ENCODE measurements around the gene ATXN1. TPM values are rescaled to one million over a fixed set of nuclear protein-coding genes. Genes with fewer than 3 reads are reported as not detected.

Gene ATXN1
- total and polyA plus RNA-seq, 2 of the 8 experiments (the other 6 are each of a cell fraction or from before 2014, with no cell fraction given): 1.6 to 4.0 TPM

DNA sequence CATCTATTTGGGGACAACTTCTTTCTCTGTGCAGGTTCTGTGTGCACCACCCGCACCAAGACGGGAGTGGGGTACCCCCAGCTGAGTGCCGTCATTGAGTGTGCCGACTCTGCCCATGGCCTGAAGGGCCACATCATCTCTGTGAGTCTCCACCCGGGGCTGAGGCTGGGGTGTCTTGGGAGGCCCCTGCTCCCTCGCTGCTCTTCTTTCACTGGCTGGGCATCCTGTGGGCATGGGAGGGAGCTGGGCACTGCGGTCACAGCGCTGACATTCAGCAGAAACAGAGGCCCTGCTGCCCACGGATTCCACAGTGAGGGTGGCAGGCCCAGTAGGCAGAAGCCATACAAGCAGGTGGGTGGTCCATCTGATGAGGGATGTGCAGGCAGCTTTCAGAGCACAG is 482.5 kb downstream of the ATXN1 start:
- Histone ChIP-seq H2AFZ (ENCODE audit: low read length) (no peak overlapping the region), H4K5ac (ENCODE audit: insufficient read length, low read depth, low read length) (no peak overlapping the region)

More for the DNA sequence above, 482.5 kb downstream of the ATXN1 start:
- WGBS, 2 experiments (ENCODE audit: extremely low coverage in 1 of 2, insufficient coverage in 1 of 2, insufficient read length in 1 of 2, insufficient replicate concordance in 2 of 2, low coverage in 1 of 2, low lambda C conversion rate in 2 of 2, missing lambda C conversion rate in 1 of 2): 89% methylated on average over 9 of the region's 9 CpGs; no CpG with 5 or more reads in 1 of the 2 experiments
- Histone ChIP-seq H2BK20ac (ENCODE audit: low read length) (no peak overlapping the region), H4K20me1 (replicated peaks in 1 of 2; ENCODE audit: control insufficient read depth in 1 of 2, insufficient read depth in 2 of 2, low read length in 2 of 2) (no peaks in the 10 kb centered on the region), H3K27me3 (replicated peaks in 1 of 4; ENCODE audit: control insufficient read depth in 3 of 4, extremely low read depth in 1 of 4, insufficient read depth in 3 of 4, low read length in 3 of 4) (no peaks in the 10 kb centered on the region), H4K91ac (replicated peaks; ENCODE audit: insufficient read length, low read length) (no peak overlapping the region), H2BK15ac (ENCODE audit: low read length) (0 out of 2 replicates have a peak overlapping the region, but pooled peaks have one; percentile 46), H3K4me1 (replicated peaks in 1 of 4; ENCODE audit: control insufficient read depth in 3 of 4, insufficient read depth in 4 of 4, low read length in 3 of 4) (no peaks in the 10 kb centered on the region; a peak in 2 of 7 replicates), H2BK120ac (replicated peaks; ENCODE audit: low read depth, low read length) (no peak overlapping the region), H3K9ac (replicated peaks in 1 of 4; ENCODE audit: extremely low read depth in 1 of 4, low read depth in 3 of 4, low read length in 3 of 4) (no peak overlapping the region), H3K23me2 (ENCODE audit: low read depth, low read length) (no peaks in the 10 kb centered on the region; the same call in 1 of the 2 replicates), H3K18ac (ENCODE audit: extremely low read depth, low read length) (no peak overlapping the region), H2BK12ac (ENCODE audit: low read depth, low read length) (no peak overlapping the region), H3K4ac (replicated peaks; ENCODE audit: insufficient read length, low read depth, low read length) (no peak overlapping the region), H3K79me1 (ENCODE audit: low read depth, low read length) (no peaks in the 10 kb centered on the region), H2BK5ac (ENCODE audit: low read depth, low read length) (no peak overlapping the region), H3K79me2 (ENCODE audit: control insufficient read depth in 1 of 2, insufficient read depth in 2 of 2, low read length in 2 of 2) (no peaks in the 10 kb centered on the region), H3K4me2 (ENCODE audit: insufficient read depth in 1 of 2, low read depth in 2 of 2, low read length in 2 of 2) (no peak overlapping the region), H4K8ac (ENCODE audit: extremely low read depth, insufficient read depth, low read length) (0 out of 2 replicates have a peak overlapping the region, but pooled peaks have one; percentile 12), H3K9me3 (ENCODE audit: insufficient read depth in 2 of 2, low read depth in 1 of 2, low read length in 1 of 2) (no peaks in the 10 kb centered on the region), H3K27ac (ENCODE audit: low read depth, low read length) (no peak overlapping the region), H3K23ac (ENCODE audit: insufficient read length) (no peak overlapping the region), H2AK5ac (ENCODE audit: low read depth, low read length) (no peak overlapping the region), H3K14ac (ENCODE audit: insufficient read length) (no peak overlapping the region), H3K36me3 (ENCODE audit: control insufficient read depth in 2 of 4, insufficient read depth in 4 of 4, low read length in 3 of 4) (no peaks in the 10 kb centered on the region; a peak in 1 of 8 replicates), H3K4me3 (ENCODE audit: extremely low read depth in 1 of 4, insufficient read depth in 2 of 4, low read depth in 3 of 4, low read length in 4 of 4) (no peak overlapping the region), H3K56ac (replicated peaks; ENCODE audit: insufficient read length, low read depth, low read length) (no peak overlapping the region)
- no peak for TF ChIP-seq SP2 (IDR thresholded peaks at IDR 0.05; ENCODE audit: low read length)
- no peak for TF ChIP-seq EZH2 (IDR thresholded peaks at IDR 0.05; ENCODE audit: low read depth, low read length, severe bottlenecking)
- no peak for TF ChIP-seq SIX5 (IDR thresholded peaks at IDR 0.05; ENCODE audit: low read depth, low read length)
- TF ChIP-seq RFX5 (IDR thresholded peaks at IDR 0.05; ENCODE audit: borderline replicate concordance, low read depth, low read length): no peak
- TF ChIP-seq MAX (IDR thresholded peaks at IDR 0.05): no peak
- no peak for TF ChIP-seq ZNF274 (IDR thresholded peaks at IDR 0.05; ENCODE audit: borderline replicate concordance, extremely low read depth, low read length)
- no peak for TF ChIP-seq SP4 (IDR thresholded peaks at IDR 0.05; ENCODE audit: low read length)
- TF ChIP-seq SRF (IDR thresholded peaks at IDR 0.05; ENCODE audit: low read depth, low read length): no peak
- TF ChIP-seq CBX8 (IDR thresholded peaks at IDR 0.05; ENCODE audit: borderline replicate concordance, low read depth, low read length): no peak
- TF ChIP-seq NANOG (IDR thresholded peaks at IDR 0.05; ENCODE audit: insufficient read depth, low read depth, low read length, poor library complexity, severe bottlenecking): no peak
- TF ChIP-seq GTF2F1 (IDR thresholded peaks at IDR 0.05; ENCODE audit: borderline replicate concordance, low read depth, low read length): no peak
- ChIA-PET CTCF (ENCODE audit: partially characterized antibody) (interaction anchor here (1.0 to 6.1 kb wide), 10 partner anchors 9 to 73 kb away, joined by 3 to 57 read pairs (median 6); partner anchors contain the start of gene GMPR), POLR2A (ENCODE audit: partially characterized antibody) (interaction anchor here (0.5 kb wide), 1 partner anchor 154 kb away, joined by 3 read pairs; no protein-coding TSS in a partner anchor)
- FAIRE-seq (no peak), DNase-seq (ENCODE audit: low read depth in 1 of 2, low spot score in 2 of 2) (no peak)
